HG02642 (cell line): ENCODE results near the gene RBM3.
"Not testable (repeated sequence)": the region's sequence is repeated elsewhere in the genome, so short reads cannot be mapped to it uniquely, and the experiment has no call there.

Experiments used
- ATAC-seq: cut with Tn5 transposase; IDR thresholded peaks from one replicate; pipeline ENCODE4 v1.9.1; 2021; ENCODE audit warnings: mild to moderate bottlenecking; ENCODE audit not compliant: unreplicated experiment, poor library complexity

Gene RBM3

DNA sequence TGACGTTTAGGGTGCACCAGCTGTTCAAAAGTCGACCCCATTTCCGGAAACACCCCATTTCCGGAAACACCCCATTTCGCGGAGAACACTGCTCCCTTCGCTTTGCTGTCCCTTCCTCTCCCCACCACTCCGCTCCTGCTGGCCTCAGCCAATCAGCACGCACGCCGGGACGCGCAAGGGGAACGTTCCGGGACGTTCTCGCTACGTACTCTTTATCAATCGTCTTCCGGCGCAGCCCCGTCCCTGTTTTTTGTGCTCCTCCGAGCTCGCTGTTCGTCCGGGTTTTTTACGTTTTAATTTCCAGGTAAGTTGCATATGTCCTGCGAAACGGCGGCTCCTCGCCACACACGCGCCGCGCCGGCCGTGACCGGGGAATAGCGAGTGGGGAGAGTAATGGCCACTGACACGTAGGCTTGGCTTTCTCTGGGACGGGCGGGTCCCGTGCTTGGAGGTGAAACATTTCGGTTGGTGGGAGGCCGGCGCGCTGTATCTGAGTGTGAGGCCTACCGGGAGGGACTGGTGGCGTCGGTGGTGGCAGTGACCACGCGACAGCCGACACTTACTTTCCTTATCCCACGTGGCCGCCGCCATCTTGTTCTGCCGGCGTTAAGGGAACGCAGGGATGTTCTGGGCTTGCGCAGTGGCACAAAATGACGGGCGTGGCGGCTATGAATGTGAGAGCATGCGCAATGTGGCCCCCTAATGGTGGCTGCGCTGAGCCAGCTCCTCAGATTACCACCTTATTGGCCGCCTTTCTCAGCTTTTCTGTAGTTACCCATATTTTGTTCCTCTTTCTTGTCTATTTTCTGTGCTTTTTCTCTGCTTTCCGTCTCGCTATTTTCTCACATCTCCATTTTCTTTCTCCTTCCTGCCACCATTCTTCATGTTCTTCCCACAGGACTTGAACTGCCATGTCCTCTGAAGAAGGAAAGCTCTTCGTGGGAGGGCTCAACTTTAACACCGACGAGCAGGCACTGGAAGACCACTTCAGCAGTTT is at the start of gene RBM3:
RBM3 (plus strand) TSS at position 215 of the 997 bp plus-strand sequence; CDS start at position 912, 697 bp downstream.
- ATAC-seq: peak; percentile 88

DNA sequence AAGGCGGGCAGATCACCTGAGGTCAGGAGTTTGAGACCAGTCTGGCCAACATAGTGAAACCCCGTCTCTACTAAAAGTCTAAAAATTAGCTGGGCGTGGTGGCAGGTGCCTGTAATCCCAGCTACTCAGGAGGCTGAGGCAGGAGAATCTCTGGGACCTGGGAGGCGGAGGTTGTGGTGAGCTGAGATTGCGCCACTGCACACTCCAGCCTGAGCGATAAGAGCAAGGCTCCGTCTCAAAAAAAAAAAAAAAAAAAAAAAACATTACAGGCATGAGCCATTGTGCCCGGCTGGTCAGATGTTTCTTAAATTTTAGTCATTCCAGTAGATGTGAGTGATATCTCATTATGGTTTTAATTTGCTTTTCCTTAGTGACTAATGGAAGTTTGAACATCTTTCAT is 48.4 kb upstream of the RBM3 start:
- ATAC-seq: not testable (repeated sequence)

DNA sequence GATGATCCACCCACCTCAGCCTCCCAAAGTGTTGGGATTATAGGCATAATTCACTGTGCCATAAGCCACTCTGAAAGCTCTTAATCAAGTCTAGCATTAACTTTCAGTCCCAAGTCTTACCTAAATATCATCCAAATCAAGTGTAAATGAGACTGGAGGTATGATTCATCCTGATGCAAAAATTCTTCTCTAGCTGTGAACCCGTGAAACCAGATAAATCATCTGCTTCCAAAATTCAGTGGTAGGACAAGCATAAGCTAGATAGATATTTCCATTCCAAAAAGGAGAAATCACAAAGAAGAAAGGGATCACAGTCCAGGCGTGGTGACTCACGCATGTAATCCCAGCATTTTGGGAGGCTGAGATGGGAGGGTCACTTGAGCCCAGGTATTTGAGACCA is 43.5 kb upstream of the RBM3 start:
- no peak for ATAC-seq

DNA sequence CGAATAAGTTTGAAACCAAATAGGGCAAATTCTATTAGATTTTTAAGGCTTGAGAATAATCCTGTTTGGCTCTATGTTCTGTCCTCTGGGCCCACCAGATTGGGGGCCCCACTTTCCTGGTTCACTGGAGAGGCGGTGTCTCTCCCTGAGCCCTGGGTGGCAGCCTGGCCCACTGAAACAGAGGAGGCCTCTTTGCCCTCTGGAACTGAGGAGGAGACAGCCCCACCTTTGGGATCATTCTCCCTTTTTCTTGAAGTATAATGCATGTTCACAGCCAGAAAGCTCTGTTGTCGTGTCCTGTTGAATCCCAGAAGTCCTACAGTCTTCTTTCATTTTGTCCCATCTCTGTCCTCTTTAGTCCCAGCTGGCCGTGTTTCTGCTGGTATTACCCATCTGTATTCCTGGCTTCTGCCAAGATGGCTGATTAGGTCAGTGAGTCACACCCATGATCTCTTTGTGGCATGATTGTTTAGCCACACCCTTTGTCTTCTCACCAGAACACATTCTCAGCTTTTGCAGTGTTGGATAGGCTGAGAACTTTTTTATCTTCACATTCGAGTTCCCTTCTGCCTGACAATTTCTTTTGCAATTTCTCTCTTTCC is 42.8 kb upstream of the RBM3 start:
- ATAC-seq: no peak

DNA sequence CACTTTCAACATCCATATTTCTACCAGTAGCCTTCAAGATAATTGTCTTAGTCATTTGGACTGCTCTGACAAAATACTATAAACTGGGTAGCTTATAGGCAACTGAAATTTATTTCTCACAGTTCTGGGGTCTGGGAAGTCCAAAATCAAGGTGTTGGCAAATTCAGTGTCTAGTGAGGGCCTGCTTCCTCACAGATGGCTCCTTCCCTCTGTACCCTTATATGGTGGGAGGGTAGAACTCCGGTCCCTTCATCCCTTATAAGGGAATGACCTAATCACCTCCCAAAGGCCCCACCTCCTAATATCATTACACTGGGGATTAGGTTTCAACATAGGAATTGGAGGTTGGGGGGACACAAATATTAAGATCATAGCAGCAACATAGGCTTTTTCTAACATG is 42.1 kb upstream of the RBM3 start:
- no peak for ATAC-seq

DNA sequence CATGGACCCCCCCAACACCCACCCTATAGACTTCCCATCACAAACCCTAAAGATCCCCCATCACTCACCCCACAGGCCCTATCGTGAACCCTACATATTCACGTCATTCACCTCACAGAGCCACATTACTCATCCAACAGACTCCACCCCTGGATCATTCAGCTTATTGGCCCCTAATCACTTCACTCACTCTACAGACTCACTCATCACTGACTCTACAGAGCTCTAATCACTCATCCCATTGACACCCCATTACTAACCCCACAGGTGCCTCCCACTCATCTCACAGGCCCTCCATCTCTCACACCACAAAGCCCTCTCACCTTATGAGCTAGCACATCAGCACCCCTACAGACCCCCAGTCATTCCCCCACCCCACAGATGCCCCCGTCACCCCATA is 41.1 kb upstream of the RBM3 start:
- ATAC-seq: no peak

DNA sequence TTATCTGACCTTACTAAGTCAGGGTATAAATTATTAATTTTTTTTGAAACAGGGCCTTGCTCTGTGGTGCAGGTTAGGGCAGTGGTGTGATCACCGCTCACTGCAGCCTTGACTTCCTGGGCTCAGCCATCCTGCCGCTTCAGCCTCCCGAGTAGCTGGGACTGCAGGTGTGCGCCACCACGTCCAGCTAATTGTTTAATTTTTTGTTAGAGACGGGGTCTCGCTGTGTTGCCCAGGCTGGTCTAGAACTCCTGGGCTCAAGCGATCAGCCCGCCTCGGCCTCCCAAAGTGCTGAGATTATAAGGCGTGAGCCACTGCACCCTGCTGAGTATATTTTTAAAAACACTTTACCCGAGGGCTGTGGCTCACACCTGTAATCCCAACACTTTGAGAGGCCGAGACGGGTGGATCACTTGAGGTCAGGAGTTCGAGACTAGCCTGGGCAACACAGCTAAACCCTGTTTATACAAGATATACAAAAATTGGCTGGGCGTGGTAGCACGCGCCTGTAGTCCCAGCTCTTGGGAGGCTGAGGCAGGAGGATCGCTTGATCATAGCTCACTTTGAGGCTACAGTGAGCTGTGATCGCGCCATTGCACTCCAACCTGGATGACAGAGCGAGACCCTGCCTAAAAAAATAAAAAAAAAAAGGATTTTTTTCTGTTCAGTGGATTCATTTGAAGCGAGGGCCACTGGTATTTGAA is 35.5 kb upstream of the RBM3 start:
- ATAC-seq: no peak

DNA sequence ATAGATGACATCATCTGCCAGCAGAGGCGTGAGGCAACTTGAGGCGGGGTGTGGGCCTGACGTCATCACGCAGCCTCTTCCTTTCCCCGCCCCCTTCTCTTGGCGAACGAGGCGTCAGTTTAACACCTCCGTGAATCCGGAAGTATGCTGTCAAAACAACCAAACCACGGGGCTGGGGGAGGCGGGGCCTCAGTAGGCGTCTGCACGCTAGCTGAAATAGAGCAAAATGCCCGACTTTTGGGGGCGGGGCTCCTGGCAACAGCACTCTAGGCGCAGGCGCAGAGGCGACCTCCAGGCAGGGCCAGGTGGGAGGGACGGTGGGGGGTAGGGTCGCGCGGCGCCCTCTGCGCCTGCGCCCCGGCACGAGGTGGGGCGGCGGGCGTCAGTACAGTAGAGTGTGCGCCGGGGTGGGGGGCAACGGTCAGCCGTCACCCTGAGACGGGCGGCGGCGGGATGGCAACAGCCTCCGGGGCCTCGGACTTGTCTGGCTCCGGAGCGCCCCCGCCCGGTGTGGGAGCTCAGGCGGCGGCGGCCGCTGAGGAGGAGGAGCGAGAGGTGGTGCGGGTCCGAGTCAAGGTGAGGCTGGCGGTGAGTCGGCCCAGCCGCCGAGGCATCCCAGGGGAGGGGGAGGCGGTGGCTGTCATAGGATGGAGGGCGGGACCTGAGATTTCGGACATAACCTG is 34.8 kb upstream of the RBM3 start, which contains the start of gene TBC1D25:
TBC1D25 (plus strand) TSS at position 370 of the 683 bp plus-strand sequence; CDS start at position 454, 84 bp downstream.
- ATAC-seq: peak; percentile 80

DNA sequence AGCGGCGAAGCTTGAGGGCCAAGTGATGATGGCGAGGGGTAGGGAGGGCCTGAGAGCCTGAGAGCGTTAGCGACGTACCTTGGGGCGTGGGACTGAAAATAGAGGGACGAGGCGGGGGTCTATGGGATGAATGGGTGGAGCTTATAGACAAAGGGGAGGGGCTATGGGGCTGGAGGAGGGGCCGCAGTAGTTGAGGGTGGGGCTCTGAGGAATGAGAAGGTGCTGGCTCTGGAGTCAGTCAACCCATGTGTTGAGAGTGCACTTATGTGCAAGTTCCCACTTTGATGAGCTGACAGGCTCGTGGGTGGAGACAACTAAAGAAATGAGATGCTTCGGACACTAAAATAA is 34.3 kb upstream of the RBM3 start:
- peak; percentile 36 for ATAC-seq

DNA sequence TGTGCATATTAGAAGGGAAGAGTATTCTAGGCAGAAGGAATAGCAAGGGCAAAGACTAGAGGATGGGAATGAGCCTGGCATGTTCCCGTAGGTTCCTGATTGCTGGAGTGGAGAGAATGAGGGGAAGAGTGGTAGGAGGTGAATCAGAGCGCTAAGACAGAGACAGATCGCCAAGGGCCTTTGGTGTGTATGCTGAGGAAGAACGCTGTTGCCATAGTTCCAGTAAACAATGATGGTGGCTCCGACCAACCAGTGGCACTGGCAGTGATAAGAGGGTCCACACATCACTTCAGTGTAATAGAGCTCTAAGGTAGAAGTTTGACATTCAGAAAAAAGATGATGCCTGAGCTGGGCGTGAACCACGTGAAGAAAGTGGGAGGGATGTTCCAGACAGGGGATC is 33.8 kb upstream of the RBM3 start:
- no peak for ATAC-seq

DNA sequence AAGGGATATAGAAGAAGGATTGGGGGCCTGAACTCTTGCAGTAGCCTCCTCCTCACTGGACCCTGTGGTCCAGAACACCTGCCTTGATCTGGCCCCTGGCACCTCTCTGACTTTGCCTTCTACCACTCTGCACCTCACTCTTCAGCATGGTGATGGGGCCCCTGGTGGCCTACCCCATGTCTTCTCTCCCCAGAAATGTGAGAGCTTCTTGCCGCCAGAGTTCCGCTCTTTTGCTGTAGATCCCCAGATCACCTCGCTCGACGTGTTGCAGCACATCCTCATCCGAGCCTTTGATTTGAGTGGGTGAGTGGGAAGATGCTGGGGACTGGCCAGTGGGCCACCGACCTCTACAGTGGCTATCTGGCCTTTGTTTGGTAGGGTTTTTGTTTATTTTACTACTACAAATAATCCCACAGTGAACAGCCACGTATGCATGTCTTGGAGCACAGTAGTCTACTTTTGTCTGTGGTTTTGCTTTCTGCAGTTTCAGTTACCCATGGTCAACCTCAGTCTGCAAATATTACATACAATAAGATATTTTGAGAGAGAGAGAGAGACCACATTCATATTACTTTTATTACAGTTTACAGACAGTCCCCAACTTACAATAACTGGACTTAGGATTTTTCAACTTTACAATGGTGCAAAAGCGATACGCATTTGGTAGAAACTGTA is 33.0 kb upstream of the RBM3 start:
- ATAC-seq: no peak

DNA sequence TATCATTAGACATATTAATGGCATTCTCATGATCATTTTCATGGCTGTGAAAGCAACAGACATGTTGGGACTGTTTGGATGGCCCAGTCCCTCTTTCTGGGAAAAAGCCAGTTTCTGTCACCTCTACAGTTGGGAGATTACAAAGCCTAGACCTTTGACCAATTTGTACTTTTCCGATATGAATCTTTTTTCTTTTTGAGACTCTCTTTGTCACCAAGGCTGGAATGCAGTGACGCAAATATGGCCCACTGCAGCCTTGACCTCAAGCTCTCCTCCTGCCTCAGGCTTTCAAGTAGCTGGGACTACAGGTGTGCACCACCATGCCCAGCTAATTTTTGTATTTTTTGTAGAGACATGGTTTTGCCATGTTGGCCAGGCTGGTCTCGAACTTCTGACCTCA is 25.4 kb upstream of the RBM3 start:
- no peak for ATAC-seq

DNA sequence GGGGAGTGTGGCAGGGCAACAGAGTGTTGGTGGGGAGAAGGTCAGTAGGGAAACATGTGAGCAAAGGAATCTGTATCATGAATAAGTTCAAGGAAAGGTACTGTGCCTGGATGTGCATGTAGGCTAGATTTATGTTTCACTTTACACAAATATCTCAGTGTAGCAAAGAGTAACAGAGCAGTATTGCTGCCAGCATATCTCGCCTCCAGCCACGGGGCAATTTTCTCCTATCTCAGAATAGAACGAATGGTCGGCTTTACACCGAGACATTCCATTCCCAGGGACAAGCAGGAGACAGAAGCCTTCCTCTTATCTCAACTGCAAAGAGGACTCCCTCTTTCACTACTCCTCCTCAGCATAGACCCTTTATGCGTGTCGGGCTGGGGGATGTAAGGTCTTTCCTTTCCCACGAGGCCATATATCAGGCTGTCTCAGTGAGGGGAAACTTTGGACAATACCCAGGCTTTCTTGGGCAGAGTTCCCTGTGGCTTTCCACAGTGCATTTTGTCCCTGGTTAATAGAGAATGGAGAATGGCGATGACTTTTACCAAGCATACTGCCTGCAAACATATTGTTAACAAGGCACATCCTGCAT is 18.5 kb upstream of the RBM3 start:
- ATAC-seq: not testable (repeated sequence)

DNA sequence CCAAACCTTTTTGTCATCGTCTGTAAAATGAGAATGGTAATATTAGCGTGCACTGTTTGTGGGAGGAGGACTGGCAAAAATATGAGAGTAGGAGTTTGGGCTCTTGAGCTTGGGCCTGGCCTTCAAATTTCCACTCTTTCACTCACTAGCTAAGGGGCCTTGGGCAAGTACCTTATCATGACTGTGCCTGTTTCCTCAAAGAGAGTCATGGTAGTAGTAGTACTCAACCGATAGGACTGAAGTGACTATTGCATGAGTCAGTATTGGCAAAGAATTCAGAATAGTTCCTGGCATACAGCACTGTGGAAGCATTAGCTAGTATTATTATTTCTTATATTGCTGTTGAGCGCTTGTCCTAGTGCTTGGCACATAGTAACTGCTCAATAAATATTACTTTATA is 16.0 kb upstream of the RBM3 start:
- no peak for ATAC-seq

DNA sequence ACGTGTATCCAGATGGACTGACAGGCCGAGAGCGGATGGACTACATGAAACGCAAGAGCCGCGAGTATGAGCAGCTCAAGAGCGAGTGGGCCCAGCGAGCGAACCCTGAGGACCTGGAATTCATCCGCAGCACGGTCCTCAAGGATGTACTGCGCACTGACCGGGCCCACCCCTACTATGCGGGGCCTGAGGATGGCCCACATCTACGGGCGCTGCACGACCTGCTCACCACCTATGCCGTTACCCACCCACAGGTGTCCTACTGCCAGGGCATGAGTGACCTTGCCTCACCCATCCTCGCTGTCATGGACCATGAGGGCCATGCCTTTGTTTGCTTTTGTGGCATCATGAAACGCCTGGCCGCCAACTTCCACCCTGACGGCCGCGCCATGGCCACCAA is 14.6 kb upstream of the RBM3 start:
- ATAC-seq: no peak

DNA sequence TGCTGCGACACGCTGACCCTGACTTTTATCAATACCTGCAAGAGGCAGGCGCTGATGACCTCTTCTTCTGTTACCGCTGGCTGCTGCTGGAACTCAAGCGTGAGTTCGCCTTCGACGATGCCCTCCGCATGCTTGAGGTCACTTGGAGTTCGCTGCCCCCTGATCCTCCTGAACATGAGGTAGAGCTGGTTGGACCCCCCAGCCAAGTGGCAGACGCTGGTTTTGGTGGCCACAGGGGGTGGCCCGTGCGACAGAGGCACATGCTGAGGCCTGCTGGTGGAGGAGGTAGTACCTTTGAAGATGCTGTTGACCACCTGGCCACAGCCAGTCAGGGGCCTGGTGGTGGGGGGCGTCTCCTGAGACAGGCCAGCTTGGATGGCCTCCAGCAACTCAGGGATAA is 14.2 kb upstream of the RBM3 start:
- ATAC-seq: no peak

DNA sequence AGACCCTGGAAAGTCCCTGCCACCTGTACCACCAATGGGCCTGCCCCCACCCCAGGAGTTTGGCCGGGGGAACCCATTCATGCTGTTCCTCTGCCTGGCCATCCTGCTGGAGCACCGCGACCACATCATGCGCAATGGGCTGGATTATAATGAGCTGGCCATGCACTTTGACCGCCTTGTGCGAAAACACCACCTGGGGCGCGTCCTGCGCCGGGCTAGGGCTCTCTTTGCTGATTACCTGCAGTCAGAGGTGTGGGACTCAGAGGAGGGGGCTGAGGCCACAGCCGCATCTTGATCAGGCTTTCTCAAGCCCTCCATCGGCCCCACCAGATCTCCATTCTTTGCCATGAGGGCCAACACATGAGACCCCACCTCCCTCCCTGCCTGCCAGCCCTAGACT is 13.6 kb upstream of the RBM3 start:
- no peak for ATAC-seq

DNA sequence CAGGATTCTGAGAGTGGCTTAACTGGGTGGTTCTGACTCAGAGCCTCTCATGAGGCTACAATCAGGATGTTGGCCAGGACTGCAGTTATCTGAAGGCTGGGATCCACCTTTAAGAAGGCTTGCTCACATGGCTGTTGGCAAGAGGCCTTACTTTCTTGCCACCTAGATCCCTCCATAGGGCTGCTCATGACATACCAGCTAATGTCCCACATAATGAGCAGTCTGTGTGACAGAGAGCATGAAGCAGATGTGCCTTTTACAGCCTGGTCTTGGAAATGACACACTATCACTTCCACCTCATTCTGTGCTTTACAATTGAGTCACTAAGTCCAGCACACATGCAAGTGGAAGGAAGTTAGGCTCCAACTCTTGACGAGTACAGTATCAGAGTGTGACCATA is 4.3 kb upstream of the RBM3 start:
- ATAC-seq: peak; percentile 40

DNA sequence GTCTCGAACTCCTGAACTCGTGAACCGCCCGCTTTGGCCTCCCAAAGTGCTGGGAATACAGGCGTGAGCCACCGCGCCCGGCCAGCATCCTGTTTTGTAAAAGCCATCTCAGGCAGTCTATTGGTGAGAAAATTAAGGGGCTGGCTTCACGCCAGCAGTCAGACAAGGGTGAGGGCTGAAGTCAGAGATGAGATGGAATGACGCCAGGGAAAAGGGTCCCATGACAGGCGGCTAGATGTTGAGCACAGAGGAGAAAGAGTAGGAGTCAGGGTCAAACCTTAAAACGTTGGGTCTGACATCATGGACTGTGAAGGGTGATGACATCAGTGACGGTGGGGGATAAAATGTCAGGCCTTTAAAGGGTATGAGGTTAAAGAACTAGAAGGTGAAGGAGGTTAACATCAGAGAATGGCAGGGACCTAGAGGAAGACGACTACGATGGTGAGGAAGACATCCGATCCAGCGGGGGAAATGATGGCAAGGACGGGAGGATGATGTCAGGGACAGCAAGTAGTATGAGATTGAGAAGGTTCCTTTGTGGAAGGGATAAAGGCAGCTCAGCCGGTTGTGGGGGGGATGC is 504 bp upstream of the RBM3 start:
- ATAC-seq: no peak
